T1000 (cell line): Measurements from ENCODE around the gene BBS9.

ENCODE experiments used
- DNase-seq: peaks from one replicate; lab custom pipeline; 2025; ENCODE audit warnings: mixed read lengths; lab: John Stamatoyannopoulos, UW

BBS9 gene

DNA sequence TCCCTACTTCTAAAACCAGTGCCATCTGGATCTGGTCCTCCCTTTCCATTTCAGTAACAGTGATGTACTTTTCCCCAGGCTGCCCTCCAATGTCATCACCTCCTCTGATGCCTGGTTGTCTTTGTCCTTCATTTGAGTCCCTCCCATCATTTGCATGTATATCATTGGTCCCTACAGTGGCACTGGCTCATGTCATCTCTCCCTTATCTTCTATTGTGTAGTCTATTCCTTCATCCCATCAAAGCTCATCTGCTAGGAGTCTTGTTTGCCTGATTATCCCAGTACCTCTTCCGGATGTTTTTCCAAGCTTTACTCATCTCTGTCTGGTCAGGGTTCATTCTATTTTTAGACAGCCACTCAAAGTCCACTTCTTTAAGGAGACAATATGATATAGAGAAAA, 483.1 kb downstream of the BBS9 start:
- no peak for DNase-seq

DNA sequence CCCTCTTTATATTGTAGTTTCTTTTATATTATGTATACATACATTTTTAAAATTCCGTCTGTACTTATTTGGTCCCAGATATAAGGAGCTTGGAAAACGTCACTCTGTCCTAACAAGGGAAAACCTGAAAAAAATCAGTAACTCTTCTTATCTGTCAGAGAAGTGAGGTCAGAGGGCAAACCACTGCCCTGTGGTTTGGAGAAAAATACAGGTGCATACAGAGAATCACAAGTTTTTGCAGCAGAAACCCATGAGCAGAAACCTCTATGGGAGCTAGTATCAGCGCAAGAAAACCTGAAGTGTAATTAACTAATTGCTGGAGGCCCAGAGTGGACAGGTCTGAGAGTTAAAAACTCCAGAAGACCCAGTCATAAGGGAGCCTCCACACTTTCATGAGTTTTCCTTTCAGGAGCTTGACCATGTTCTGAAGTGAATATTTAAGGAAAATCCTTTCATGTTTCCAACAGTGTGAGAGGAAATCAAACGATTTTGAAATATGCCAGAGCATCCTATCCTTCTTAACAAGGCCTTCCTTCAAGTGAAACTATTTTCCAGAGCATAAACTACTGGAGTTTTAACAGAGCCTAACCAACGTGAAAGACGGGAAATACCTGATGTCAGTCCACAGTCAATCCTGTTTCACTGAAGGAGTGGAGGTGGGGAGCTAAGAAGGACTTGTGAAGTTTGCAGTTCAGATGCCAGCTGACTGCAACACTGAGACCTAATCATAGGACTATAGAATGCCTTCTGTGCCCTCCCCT, 485.2 kb downstream of the BBS9 start:
- no peak for DNase-seq

GRCh38 chr7:33616752-33617151, 487.4 kb downstream of the BBS9 start:
- DNase-seq, result no peak

- no peak for DNase-seq
Measured at GRCh38 chr7:33619264-33619663, 489.9 kb downstream of the BBS9 start.

GRCh38 chr7:33623267-33623666, 493.9 kb downstream of the BBS9 start:
- no peak for DNase-seq

DNA sequence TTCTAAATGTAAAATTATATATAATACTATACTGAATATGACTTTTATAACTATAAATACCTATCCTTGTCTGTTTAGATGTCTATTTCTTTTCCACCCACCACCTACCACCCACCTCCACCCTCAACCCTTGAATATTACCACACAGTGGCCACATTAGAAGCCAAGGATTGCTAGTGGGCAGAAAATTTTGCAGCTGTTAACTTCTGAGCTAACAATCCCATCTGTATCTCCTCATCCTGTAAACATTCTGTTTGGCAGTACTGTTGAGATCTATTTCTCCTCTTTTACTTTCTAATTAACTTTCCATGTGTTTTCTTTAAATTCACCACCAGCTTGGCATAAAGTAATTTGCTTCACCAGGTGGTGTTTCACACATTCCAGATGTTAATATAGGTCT, 494.9 kb downstream of the BBS9 start:
- no peak for DNase-seq

- DNase-seq, result no peak
Measured at GRCh38 chr7:33626869-33627268, 497.5 kb downstream of the BBS9 start.

GRCh38 chr7:33627741-33628140, 498.4 kb downstream of the BBS9 start:
- no peak for DNase-seq

DNA sequence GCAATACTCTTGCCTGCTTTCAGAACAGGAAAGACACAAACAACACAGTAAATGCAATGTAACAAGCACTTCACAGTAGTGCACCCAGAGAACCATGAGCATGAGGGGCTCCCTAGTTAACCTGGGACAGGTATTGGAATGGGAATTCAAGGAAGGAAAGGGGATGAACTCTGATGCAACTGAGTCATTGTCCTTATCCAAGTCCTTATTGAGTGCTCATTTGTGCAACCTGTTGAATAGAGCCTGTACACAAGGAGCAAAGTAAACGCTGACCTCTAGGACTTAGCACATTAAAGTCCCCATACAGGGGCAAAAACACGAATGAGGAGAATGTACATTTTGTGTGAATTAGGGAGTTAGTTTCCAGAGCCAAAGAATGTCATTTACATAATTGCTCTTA, 499.5 kb downstream of the BBS9 start:
- DNase-seq, result no peak

- no peak for DNase-seq
Measured at GRCh38 chr7:33630359-33630758, 501.0 kb downstream of the BBS9 start.

DNA sequence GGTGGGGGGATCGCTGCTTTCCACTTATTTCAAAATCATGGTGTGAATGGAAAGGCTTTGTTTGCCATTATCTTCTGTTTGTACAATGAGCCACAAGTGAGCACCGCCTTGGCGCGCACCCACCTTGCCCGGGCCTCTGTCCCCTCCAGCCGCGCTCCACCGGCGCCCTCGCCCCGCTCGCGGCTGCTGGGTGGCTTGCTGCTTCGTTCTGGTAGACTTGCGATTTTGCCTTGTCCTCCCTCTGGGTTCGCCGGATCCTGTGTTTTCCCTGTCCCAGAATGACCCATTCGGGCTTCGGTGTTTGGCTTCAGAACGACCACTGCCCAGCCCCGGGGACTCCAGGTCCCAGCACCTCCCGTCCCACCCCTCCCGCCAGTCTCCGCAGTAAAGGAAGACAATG, 503.0 kb downstream of the BBS9 start:
- DNase-seq, result no peak

DNA sequence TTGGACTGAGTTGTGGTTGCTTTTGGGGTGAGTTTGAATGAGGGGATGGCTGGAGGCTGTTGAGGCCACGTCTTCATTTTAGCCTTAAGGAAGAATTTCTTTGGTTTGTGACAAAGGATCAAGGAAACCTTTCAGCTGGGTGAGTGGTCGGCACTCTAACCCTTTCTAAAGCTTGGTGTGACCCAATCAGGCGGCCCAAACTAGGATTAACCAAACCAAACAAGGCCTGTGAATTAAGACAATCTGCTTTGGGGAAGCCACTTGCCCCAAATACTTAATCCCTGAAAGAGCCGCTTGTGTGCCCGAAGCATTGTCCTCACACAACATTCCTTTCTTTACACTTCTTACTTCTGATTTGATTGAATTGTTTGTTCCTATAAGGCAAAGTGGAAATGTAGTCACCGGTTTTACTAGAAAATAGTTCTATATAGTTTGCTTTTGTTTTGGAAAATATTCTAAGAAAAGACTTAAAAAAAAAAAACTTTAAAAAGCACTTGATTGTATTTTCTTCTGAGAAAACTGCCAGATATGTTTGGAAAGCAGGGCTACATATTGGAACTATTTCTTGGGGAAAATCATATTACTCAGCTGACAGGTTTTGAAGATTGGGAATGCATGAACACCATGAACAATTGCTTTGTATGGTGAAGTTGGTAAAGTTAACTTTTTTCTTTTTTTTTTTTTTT, 503.6 kb downstream of the BBS9 start:
- DNase-seq, result no peak

DNA sequence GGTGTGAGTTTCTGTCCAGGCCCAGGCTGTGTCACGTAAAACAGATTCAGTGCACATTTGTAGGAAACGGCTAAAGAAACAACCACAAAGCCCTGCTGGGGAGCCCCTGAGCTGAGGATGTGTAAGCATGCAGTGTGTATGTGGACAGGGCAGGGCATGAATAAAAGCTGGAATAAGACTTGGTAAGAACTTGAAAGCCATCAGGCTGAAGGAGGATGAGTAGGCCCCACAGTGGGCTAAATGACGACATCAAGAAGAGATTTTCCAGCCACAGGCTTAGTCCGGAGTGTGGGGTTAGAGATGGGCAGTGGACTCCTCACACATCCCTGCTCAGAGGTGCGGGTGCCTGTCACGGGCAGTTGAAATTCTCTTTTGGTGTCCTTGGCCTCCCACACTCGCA, 505.2 kb downstream of the BBS9 start:
- no peak for DNase-seq

DNA sequence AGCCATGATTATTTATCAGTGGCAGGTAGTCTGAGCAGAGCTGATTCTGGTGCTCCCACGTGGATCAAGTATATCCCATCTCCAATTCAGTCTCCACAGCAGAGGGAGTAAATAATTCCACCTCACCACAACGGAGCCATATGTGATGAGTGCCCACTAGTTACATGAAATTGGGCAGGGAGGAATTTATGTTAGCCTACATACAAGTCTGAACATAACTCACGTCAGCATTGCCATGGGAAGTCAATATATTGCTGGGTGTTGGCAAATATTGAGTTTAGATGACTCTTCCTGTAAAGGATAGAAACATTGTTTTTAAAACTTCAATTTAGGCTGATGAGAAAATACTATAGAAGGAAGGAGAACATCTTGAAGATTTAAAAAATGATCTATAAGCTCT, 507.0 kb downstream of the BBS9 start:
- no peak for DNase-seq

- no peak for DNase-seq
Measured at GRCh38 chr7:33639552-33640197, 510.3 kb downstream of the BBS9 start.

DNA sequence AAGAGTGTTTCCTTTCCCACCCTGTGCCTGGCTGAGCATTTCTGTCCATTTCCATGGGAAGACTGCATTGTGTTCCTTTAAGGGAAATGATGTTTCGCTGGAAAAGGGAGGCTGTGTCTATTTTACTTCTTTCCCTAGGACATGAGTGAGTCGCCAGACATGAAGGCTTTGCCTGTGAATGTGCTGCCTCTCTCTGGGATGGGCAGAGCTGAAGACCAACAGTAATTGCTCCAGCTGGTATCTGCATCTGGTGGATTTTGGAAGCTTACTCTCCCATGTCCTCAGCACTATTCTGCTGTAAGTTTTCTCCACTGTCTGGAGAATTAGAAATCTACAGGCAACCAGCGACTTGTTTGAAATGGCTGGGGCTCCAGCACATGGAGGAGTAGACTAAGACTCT, 511.4 kb downstream of the BBS9 start:
- DNase-seq, result no peak

GRCh38 chr7:33642312-33642711, 512.9 kb downstream of the BBS9 start:
- no peak for DNase-seq

DNA sequence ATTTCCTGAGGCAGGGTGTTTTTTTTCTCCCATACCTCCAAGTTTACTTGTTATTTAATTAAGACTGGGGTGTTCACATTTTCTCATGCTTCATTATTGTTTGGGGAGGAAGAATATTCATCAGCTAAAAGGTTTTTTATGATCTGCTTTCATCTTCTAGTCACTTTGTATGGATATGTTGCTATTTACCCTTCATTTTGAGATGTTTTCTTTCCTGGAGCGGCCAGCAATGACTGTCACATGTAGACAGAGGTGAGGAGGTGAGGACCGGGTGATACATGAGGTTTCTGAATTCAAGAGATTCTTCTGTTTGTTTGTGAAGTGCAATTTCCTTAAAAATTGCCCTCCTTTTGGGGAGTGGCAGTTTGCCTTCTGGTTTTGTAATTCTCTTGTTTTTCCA, 514.2 kb downstream of the BBS9 start:
- DNase-seq, result no peak

GRCh38 chr7:33644489-33644888, 515.1 kb downstream of the BBS9 start:
- DNase-seq, result no peak

GRCh38 chr7:33645104-33645503, 515.7 kb downstream of the BBS9 start:
- no peak for DNase-seq

GRCh38 chr7:33646166-33646565, 516.8 kb downstream of the BBS9 start:
- no peak for DNase-seq

DNA sequence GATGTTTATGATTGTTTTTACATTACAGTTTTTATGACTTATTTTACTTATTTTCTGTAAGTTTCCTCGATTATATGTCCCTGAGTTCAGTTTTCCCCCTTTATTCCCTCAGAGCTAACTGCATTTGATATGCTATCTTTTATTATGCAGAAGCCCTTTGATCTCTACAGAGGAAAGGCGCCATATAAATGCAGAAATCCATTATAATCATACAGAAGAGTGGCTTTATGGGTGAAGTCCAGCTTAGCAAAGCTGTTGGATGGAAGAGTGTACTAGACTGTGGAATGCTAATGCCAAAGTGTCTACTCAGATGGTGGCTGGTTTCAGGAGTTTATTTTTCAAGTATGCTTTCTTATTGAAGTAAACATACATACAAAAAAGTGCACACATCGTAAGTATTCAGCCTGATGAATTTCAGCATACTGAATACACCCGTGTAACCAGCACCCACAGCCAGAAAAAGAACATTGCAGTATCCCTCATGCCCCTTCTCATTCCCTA, 517.6 kb downstream of the BBS9 start:
- DNase-seq, result no peak
